ENCODE measurements around the gene NDUFA7. TPM values are rescaled to one million over a fixed set of nuclear protein-coding genes. Genes with fewer than 3 reads are reported as not detected.

The NDUFA7 gene
- total RNA-seq (2022), result 43.7 and 50.2 TPM in 2 replicates
- Bru-seq, nascent RNA, result percentile 68 among the genes with signal in this experiment
- percentile 65 among the genes with signal in this experiment for BruChase-seq, experiment 1, labeled RNA remaining after a 2-hour chase
- percentile 70 among the genes with signal in this experiment for BruChase-seq, experiment 2, labeled RNA remaining after a 6-hour chase
- long read RNA-seq, transcript NDUFA7-201 (4 exons, 601 nt), result major isoform, 84 of 88 reads
- long read RNA-seq, partial matches to known transcripts, result 2 of 88 reads
- long read RNA-seq, other reads (novel, unspliced or antisense), result 0 of 88 reads

DNA sequence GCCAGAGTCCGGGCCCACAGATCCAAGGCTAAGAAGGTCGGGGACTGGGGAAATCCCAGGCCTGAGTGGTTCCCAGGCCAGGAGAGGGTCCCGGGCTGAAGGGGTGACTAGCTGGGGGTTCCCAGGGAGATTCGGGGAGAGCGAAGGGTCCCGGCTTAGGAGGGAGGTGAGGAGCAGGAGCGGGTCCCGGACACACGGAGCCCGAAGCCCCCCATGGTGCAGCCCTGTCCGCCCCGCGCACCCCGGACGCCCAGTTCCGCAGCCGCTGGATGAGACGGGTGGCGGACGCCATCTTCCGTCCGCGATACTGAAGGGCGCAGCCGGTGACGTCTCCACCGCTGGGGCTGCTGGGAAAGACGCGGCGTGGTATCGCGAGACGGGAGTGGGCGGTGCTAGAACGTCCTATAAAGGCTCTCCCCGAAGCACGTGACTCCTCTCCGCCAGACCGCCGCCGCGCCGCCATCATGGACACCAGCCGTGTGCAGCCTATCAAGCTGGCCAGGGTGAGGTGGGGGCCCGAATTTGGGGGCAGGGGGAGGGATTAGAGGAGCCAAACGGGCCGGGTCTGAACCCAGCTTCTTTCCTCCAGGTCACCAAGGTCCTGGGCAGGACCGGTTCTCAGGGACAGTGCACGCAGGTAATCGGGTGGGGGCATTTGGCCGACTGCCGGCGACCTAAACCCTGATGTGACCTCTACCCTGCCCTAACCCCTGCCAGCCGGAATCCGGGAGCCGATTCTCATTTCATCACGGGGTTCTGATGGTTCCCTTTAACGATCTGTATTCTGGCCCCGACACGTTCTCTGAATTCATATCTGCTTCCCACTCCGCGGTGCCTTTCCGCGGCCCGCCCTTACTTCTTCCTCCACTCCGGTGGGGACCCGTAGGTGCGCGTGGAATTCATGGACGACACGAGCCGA is at the start of gene NDUFA7, which contains the start of gene RPS28:
NDUFA7 (minus strand) TSS at position 309 of the 919 bp plus-strand sequence; CDS start at position 292, 17 bp downstream.
RPS28 (plus strand) TSS at position 430 of the 919 bp plus-strand sequence; CDS start at position 465, 35 bp downstream.
- POLR2A ChIA-PET, result interaction anchor here (0.5 to 1.3 kb wide), 6 partner anchors 8 to 92 kb away, joined by 3 to 12 read pairs (median 6); partner anchors contain the start of gene MARCHF2
- peaks cover 65% of the 10 kb centered on the region for H3K36me3 Mint-ChIP-seq (ENCODE audit: insufficient read depth, unreplicated experiment)

DNA sequence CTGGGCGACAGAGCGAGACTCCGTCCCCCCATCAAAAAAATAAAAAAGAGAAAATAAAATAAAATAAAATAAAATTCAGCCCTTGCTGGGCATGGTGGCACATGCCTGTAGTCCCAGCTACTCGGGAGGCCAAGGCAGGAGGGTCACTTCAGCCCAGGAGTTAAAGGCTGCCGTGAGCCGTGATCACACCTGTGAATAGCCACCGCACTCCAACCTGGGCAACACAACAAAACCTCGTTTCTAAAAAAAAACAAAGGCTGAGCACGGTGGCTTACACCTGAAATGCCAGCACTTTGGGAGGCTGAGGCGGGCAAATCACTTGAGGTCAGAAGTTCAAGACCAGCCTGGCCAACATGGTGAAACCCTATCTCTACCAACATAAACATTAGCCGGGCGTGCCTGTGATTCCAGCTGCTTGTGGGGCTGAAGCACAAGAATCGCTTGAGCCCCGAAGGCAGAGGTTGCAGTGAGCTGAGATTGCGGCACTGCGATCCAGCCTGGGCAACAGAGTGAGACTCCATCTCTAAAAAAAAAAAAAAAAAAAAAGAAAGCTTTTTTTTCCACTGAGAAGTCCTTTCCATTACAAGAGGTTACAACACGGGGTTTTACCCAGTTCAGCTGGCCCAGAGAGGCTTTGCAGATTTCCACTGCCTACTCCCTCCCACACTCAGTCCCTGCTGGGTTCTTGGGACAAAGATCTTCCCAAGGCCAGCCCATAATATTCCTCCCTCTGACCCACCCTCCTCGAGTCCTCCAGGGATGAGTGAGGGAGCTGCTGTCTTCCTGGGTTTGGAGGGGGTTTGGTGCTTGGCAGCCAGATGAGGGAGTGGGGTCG is 49.2 kb upstream of the NDUFA7 start:
- Mint-ChIP-seq H3K36me3 (ENCODE audit: insufficient read depth, unreplicated experiment) (peaks cover 11% of the 10 kb centered on the region), H3K4me3 (ENCODE audit: unreplicated experiment) (no peak overlapping the region), H3K4me1 (ENCODE audit: low read depth, unreplicated experiment) (no peaks in the 10 kb centered on the region), H3K9me3 (ENCODE audit: unreplicated experiment) (no peaks in the 10 kb centered on the region), H3K27ac (ENCODE audit: unreplicated experiment) (no peak overlapping the region), H3K27me3 (ENCODE audit: insufficient read depth, unreplicated experiment) (no peaks in the 10 kb centered on the region)
- TF ChIP-seq, protein P1, sequence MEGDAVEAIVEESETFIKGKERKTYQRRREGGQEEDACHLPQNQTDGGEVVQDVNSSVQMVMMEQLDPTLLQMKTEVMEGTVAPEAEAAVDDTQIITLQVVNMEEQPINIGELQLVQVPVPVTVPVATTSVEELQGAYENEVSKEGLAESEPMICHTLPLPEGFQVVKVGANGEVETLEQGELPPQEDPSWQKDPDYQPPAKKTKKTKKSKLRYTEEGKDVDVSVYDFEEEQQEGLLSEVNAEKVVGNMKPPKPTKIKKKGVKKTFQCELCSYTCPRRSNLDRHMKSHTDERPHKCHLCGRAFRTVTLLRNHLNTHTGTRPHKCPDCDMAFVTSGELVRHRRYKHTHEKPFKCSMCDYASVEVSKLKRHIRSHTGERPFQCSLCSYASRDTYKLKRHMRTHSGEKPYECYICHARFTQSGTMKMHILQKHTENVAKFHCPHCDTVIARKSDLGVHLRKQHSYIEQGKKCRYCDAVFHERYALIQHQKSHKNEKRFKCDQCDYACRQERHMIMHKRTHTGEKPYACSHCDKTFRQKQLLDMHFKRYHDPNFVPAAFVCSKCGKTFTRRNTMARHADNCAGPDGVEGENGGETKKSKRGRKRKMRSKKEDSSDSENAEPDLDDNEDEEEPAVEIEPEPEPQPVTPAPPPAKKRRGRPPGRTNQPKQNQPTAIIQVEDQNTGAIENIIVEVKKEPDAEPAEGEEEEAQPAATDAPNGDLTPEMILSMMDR (IDR thresholded peaks at IDR 0.05; ENCODE audit: insufficient read depth in 1 of 2, low read depth in 1 of 2, low read length in 1 of 2, severe bottlenecking in 1 of 2, unreplicated experiment in 1 of 2), result no peak
- Histone ChIP-seq H3K4me3 (ENCODE audit: low read depth, low read length) (no peak overlapping the region), H3K4me1 (peaks cover 9% of the 10 kb centered on the region), H3K27me3 (replicated peaks; ENCODE audit: control insufficient read depth, insufficient read depth, low read length) (no peaks in the 10 kb centered on the region), H3K9me3 (no peaks in the 10 kb centered on the region), H3K36me3 (ENCODE audit: control insufficient read depth, insufficient read depth, low read length) (no peaks in the 10 kb centered on the region)
- intact Hi-C loops (cut with micrococcal nuclease; ENCODE audit: unreplicated experiment), result no loop called here
- ChIA-PET CTCF (interaction anchor here (1.6 kb wide), 1 partner anchor 22 kb away, joined by 3 read pairs; no protein-coding TSS in a partner anchor), POLR2A (interaction anchor here (0.7 kb wide), 1 partner anchor 22 kb away, joined by 3 read pairs; no protein-coding TSS in a partner anchor)
- DNase-seq, result no peak
- BruUV-seq (replicated peaks), result no TSS peak

More for the DNA sequence above, at the start of gene NDUFA7, which contains the start of gene RPS28:
- intact Hi-C loops (cut with micrococcal nuclease; ENCODE audit: unreplicated experiment), result loop anchor here (2.0 kb wide), 1 partner anchor 163 kb away; no protein-coding TSS in a partner anchor
- Mint-ChIP-seq H3K27me3 (ENCODE audit: insufficient read depth, unreplicated experiment) (no peaks in the 10 kb centered on the region), H3K27ac (ENCODE audit: unreplicated experiment) (peak within 1 kb of the TSS; percentile 99), H3K4me1 (ENCODE audit: low read depth, unreplicated experiment) (peaks cover 7% of the 10 kb centered on the region), H3K4me3 (ENCODE audit: unreplicated experiment) (peak within 1 kb of the TSS; percentile 100), H3K9me3 (ENCODE audit: unreplicated experiment) (no peaks in the 10 kb centered on the region)
- Histone ChIP-seq H3K36me3 (ENCODE audit: control insufficient read depth, insufficient read depth, low read length) (peaks cover 4% of the 10 kb centered on the region), H3K27me3 (replicated peaks; ENCODE audit: control insufficient read depth, insufficient read depth, low read length) (no peaks in the 10 kb centered on the region), H3K4me3 (ENCODE audit: low read depth, low read length) (peak within 1 kb of the TSS; percentile 79), H3K9me3 (no peaks in the 10 kb centered on the region), H3K4me1 (peaks cover 9% of the 10 kb centered on the region)
- CTCF ChIA-PET, result interaction anchor here (0.6 to 1.3 kb wide), 3 partner anchors 14 to 54 kb away, joined by 3 to 4 read pairs (median 3); no protein-coding TSS in a partner anchor
- BruUV-seq (replicated peaks), result TSS peak; percentile 90
- TF ChIP-seq, protein P1 (IDR thresholded peaks at IDR 0.05; ENCODE audit: insufficient read depth in 1 of 2, low read depth in 1 of 2, low read length in 1 of 2, severe bottlenecking in 1 of 2, unreplicated experiment in 1 of 2), result peak in 1 of 2 experiments; percentile 0
- peak; percentile 93 to 95 for DNase-seq

All from Caco-2 (cell line).